ENCODE results near the gene S100A16. TPM values are rescaled to one million over a fixed set of nuclear protein-coding genes. Genes with fewer than 3 reads are reported as not detected.

Gene S100A16
- polyA plus RNA-seq, 2 of the 4 experiments (the other 2 are of a cell fraction), result 270 to 298 TPM

DNA sequence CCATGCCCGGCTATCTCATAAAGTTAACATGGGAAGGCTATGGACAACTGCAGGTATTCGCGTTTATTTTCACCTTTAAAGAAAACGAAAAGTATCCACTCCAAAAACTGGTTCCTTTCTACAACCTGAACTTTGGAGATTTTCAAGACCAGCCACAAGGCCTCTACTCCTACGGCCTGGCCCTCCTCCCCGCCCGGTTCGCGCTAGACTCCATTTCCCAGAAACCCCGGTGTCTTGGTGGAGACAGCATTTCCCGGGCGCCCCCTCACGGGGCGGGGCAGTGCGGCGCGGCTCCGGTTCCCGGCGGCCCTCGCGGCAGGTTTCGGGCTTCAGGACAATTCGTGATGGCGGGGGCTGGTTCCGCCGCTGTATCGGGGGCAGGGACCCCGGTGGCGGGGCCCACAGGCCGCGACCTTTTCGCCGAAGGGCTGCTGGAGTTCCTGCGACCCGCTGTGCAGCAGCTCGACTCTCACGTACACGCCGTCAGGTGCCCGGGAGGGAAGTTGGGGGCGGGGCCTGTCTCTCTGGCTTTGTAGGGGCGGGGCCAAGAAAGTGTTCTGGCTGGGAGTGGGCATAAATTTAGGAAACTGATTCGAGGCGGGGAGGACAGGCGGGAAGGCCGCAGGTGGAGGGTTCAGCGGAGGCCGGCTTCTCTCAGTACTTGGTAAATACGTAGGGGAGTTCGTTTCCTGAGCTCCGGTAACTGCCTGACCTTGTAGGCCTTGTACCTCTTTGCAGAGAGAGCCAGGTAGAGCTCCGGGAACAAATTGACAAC lies 45.6 kb upstream of the S100A16 start, which contains the start of gene SNAPIN (continued):
- TF ChIP-seq CHD4 (IDR thresholded peaks at IDR 0.05; ENCODE audit: borderline replicate concordance), result no peak
- TF ChIP-seq MYC (IDR thresholded peaks at IDR 0.05; ENCODE audit: borderline replicate concordance, low read length), result 0 out of 2 replicates have a peak, but pooled peaks have one; percentile 30
- TF ChIP-seq, protein P1, sequence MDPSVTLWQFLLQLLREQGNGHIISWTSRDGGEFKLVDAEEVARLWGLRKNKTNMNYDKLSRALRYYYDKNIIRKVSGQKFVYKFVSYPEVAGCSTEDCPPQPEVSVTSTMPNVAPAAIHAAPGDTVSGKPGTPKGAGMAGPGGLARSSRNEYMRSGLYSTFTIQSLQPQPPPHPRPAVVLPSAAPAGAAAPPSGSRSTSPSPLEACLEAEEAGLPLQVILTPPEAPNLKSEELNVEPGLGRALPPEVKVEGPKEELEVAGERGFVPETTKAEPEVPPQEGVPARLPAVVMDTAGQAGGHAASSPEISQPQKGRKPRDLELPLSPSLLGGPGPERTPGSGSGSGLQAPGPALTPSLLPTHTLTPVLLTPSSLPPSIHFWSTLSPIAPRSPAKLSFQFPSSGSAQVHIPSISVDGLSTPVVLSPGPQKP (IDR thresholded peaks at IDR 0.05; ENCODE audit: low read depth, low read length), result no peak

DNA sequence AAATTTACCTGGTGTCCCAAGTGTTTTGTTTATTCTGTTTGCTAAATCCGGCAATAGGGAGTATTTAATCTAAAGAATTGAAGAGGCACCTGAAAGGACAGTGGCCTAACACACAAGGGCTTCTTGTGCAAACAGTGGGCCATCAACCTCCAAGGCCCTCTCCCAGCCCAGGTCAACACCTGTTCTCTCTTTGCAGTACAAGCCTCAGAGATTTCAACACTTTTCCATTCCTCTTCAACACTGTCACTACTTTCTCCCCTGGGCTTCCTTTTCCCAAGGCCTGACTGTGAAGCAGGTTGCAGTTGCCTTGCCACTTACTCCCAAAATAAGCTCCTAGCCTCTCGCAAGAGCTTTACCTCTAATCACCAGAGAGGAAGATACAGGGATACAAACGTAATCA lies 42.4 kb upstream of the S100A16 start:
- CTCF ChIA-PET, result interaction anchor here (1.5 to 1.6 kb wide), 2 partner anchors 83 to 144 kb away, joined by 5 to 9 read pairs; no protein-coding TSS in a partner anchor
- no peak for DNase-seq (ENCODE audit: low read depth in 1 of 2, low spot score in 1 of 2)
- H3K9me3 ChIP-seq, result no peaks in the 10 kb centered on the region
- H3K27ac ChIP-seq, result no peak overlapping the region
- no peak overlapping the region for H3K4me3 ChIP-seq
- TF ChIP-seq ZFP36 (IDR thresholded peaks at IDR 0.05; ENCODE audit: borderline replicate concordance, partially characterized antibody), result no peak
- no peak for TF ChIP-seq CHD2 (IDR thresholded peaks at IDR 0.05; ENCODE audit: low read length, partially characterized antibody)
- TF ChIP-seq MYC (IDR thresholded peaks at IDR 0.05; ENCODE audit: borderline replicate concordance, low read length), result no peak
- TF ChIP-seq, protein P2, sequence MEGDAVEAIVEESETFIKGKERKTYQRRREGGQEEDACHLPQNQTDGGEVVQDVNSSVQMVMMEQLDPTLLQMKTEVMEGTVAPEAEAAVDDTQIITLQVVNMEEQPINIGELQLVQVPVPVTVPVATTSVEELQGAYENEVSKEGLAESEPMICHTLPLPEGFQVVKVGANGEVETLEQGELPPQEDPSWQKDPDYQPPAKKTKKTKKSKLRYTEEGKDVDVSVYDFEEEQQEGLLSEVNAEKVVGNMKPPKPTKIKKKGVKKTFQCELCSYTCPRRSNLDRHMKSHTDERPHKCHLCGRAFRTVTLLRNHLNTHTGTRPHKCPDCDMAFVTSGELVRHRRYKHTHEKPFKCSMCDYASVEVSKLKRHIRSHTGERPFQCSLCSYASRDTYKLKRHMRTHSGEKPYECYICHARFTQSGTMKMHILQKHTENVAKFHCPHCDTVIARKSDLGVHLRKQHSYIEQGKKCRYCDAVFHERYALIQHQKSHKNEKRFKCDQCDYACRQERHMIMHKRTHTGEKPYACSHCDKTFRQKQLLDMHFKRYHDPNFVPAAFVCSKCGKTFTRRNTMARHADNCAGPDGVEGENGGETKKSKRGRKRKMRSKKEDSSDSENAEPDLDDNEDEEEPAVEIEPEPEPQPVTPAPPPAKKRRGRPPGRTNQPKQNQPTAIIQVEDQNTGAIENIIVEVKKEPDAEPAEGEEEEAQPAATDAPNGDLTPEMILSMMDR (IDR thresholded peaks at IDR 0.05), result no peak
- no peak for TF ChIP-seq EP300 (IDR thresholded peaks at IDR 0.05)
- no peak for TF ChIP-seq EHMT2 (IDR thresholded peaks at IDR 0.05; ENCODE audit: low read depth)
- TF ChIP-seq CHD4 (IDR thresholded peaks at IDR 0.05; ENCODE audit: borderline replicate concordance), result no peak
- no peak for TF ChIP-seq NFE2L2 (conservative IDR thresholded peaks at IDR 0.05; ENCODE audit: low read length)
- TF ChIP-seq RARB (CRISPR knock-in tag; IDR thresholded peaks at IDR 0.05), result no peak
- no peak for TF ChIP-seq ZSCAN20 (CRISPR knock-in tag; IDR thresholded peaks at IDR 0.05)
- H3K4me1 ChIP-seq, result peaks cover 18% of the 10 kb centered on the region; the same call in 2 of the 3 replicates
- 86% methylated on average over 3 of the region's 3 CpGs for WGBS (ENCODE audit: missing lambda C conversion rate)
- no peak for ATAC-seq
- no peak overlapping the region for H3K4me2 ChIP-seq
- FAIRE-seq, result no peak
- POLR2A ChIA-PET, result no interaction called here

DNA sequence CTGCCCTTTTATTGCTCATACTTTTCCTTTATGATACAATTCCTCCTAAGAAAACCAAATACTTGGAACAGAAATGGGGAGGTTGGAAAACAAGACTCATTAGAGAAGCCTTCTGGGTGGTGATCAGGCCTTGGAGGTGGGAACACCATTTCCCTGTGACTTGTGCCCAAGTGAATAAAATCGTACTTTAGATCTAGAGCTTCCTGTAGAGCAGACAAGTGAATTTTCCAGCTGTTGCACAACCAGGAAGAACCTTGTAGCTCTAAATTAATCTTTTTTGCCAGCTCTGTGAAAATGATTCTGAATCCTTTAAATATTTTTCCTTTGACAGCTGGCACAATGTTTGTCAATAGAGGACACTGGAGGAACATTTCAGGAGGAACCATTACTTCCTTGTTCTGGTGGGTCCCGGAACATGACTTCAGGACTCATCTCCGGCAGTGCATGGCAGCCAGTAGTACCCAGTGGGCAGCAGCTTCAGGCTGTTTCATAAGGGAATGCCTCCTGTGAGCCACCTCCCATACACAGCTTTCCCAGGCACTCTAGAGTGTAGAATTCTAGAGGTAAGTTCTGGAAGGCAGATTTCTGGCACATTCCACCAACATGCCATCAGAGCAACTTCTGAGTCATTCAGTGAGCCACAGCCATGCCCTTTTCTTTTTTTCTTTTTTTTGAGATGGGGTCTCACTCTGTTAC lies 40.0 kb upstream of the S100A16 start:
- POLR2A ChIA-PET, result interaction anchor here (1.3 kb wide), 1 partner anchor 9 kb away, joined by 5 read pairs; no protein-coding TSS in a partner anchor
- Histone ChIP-seq H3K9me3 (no peaks in the 10 kb centered on the region), H3K4me2 (no peak overlapping the region), H3K27ac (0 out of 6 replicates have a peak overlapping the region, but pooled peaks of 1 of the 2 experiments have one; percentile 27), H3K4me1 (peaks cover 8% of the 10 kb centered on the region; the same call in 1 of the 3 replicates), H3K4me3 (no peak overlapping the region)
- CTCF ChIA-PET, result interaction anchor here (0.8 to 2.9 kb wide), 8 partner anchors 11 to 158 kb away, joined by 3 to 13 read pairs (median 4); partner anchors contain the start of gene NPR1
- ATAC-seq (no peak), DNase-seq (ENCODE audit: low read depth in 1 of 2, low spot score in 1 of 2) (no peak), FAIRE-seq (no peak)
- WGBS (ENCODE audit: missing lambda C conversion rate), result 88% methylated on average over 3 of the region's 3 CpGs
- TF ChIP-seq HOXB13 (CRISPR knock-in tag; IDR thresholded peaks at IDR 0.05; ENCODE audit: low read depth), result no peak
- TF ChIP-seq, protein P3, sequence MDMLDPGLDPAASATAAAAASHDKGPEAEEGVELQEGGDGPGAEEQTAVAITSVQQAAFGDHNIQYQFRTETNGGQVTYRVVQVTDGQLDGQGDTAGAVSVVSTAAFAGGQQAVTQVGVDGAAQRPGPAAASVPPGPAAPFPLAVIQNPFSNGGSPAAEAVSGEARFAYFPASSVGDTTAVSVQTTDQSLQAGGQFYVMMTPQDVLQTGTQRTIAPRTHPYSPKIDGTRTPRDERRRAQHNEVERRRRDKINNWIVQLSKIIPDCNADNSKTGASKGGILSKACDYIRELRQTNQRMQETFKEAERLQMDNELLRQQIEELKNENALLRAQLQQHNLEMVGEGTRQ (IDR thresholded peaks at IDR 0.05), result no peak
- TF ChIP-seq, protein P4, sequence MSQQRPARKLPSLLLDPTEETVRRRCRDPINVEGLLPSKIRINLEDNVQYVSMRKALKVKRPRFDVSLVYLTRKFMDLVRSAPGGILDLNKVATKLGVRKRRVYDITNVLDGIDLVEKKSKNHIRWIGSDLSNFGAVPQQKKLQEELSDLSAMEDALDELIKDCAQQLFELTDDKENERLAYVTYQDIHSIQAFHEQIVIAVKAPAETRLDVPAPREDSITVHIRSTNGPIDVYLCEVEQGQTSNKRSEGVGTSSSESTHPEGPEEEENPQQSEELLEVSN (IDR thresholded peaks at IDR 0.05; ENCODE audit: borderline replicate concordance, low read depth), result no peak
- no peak for TF ChIP-seq MAFK (IDR thresholded peaks at IDR 0.05; ENCODE audit: partially characterized antibody)
- no peak for TF ChIP-seq GATA3 (IDR thresholded peaks at IDR 0.05; ENCODE audit: borderline replicate concordance)
- no peak for TF ChIP-seq EP300 (IDR thresholded peaks at IDR 0.05)
- TF ChIP-seq CBX2 (IDR thresholded peaks at IDR 0.05; ENCODE audit: borderline replicate concordance, low read depth), result no peak
- TF ChIP-seq PHF8 (IDR thresholded peaks at IDR 0.05; ENCODE audit: borderline replicate concordance, low read depth), result no peak
- TF ChIP-seq EHF (CRISPR knock-in tag; IDR thresholded peaks at IDR 0.05), result no peak
- TF ChIP-seq CEBPB (IDR thresholded peaks at IDR 0.05), result no peak
- TF ChIP-seq, protein P5, sequence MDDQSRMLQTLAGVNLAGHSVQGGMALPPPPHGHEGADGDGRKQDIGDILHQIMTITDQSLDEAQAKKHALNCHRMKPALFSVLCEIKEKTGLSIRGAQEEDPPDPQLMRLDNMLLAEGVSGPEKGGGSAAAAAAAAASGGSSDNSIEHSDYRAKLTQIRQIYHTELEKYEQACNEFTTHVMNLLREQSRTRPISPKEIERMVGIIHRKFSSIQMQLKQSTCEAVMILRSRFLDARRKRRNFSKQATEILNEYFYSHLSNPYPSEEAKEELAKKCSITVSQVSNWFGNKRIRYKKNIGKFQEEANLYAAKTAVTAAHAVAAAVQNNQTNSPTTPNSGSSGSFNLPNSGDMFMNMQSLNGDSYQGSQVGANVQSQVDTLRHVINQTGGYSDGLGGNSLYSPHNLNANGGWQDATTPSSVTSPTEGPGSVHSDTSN (IDR thresholded peaks at IDR 0.05), result no peak
- TF ChIP-seq, protein P6, sequence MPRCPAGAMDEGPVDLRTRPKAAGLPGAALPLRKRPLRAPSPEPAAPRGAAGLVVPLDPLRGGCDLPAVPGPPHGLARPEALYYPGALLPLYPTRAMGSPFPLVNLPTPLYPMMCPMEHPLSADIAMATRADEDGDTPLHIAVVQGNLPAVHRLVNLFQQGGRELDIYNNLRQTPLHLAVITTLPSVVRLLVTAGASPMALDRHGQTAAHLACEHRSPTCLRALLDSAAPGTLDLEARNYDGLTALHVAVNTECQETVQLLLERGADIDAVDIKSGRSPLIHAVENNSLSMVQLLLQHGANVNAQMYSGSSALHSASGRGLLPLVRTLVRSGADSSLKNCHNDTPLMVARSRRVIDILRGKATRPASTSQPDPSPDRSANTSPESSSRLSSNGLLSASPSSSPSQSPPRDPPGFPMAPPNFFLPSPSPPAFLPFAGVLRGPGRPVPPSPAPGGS (IDR thresholded peaks at IDR 0.05), result no peak
- TF ChIP-seq RARB (CRISPR knock-in tag; IDR thresholded peaks at IDR 0.05), result no peak
- TF ChIP-seq MAZ (IDR thresholded peaks at IDR 0.05; ENCODE audit: borderline replicate concordance, low read depth, low read length), result no peak
- TF ChIP-seq HOXB5 (CRISPR knock-in tag; IDR thresholded peaks at IDR 0.05), result no peak
- TF ChIP-seq CHD2 (IDR thresholded peaks at IDR 0.05; ENCODE audit: low read length, partially characterized antibody), result no peak
- TF ChIP-seq RFX5 (IDR thresholded peaks at IDR 0.05), result no peak

All from A549 (cell line).